BJ (cell line): ENCODE results near the gene EMC6. TPM values are rescaled to one million over a fixed set of nuclear protein-coding genes. Genes with fewer than 3 reads are reported as not detected.
A peak's percentile ranks its signal among the peaks of the same experiment; 100 is the strongest.

Experiments
- CTCF ChIA-PET: fragments of 350-600 bp; formaldehyde crosslinking; extraction: SDS; loops from one replicate; lab custom pipeline; 2021; ENCODE audit warnings: antibody characterized with exemption, inconsistent platforms; lab: Yijun Ruan, JAX
- POLR2A ChIA-PET: fragments of 300-600 bp; sonication (Branson Sonifier 250); formaldehyde crosslinking; extraction: SDS; loops from one replicate; lab custom pipeline; 2021; ENCODE audit warnings: antibody characterized with exemption; lab: Charles Lee
- DNase-seq: peaks from one replicate; pipeline ENCODE4 v3.0.0-alpha.2; 2011; ENCODE audit warnings: low read depth
- H3K27me3 ChIP-seq: 2 replicates; pipeline ENCODE4 v1.6.0; 2011; ENCODE audit warnings: low read length; ENCODE audit not compliant: control insufficient read depth, insufficient read depth
- H3K36me3 ChIP-seq: 2 replicates; pipeline ENCODE4 v1.5.1; 2011; ENCODE audit warnings: low read length; ENCODE audit not compliant: control insufficient read depth, insufficient read depth
- H3K4me3 ChIP-seq: 2 replicates; pipeline ENCODE4 v1.5.1; 2011; ENCODE audit warnings: low read depth, mild to moderate bottlenecking, control low read depth, low read length
- CTCF ChIP-seq: IDR thresholded peaks from 2 replicates; pipeline ENCODE4 v1.5.1; 2011; ENCODE audit warnings: low read depth, mild to moderate bottlenecking, control low read depth, inconsistent platforms, low read length, moderate library complexity; ENCODE audit not compliant: insufficient read depth
- polyA plus RNA-seq: library from polyadenylated mRNA; depleted of rRNA; stranded (reverse); fragments of >200 nt; gene quantifications from 2 replicates; pipeline ENCODE4 v1.2.3, GENCODE V29; 2011

The EMC6 gene
- polyA plus RNA-seq, 1 experiment: 38.6 TPM

- Histone ChIP-seq H3K27me3 (no peaks in the 10 kb centered on the region), H3K4me3 (peak overlapping the region; percentile 4; the same call in 1 of the 2 replicates), H3K36me3 (peaks cover 27% of the 10 kb centered on the region)
- POLR2A ChIA-PET: no interaction called here
- CTCF ChIA-PET: interaction anchor here (1.1 kb wide), 1 partner anchor 16 kb away, joined by 3 read pairs; no protein-coding TSS in a partner anchor
- no peak for DNase-seq
- no peak for TF ChIP-seq CTCF
Measured at GRCh38 chr17:3666516-3666915, 2.1 kb upstream of the EMC6 start.

GRCh38 chr17:3667366-3668278 lies 990 bp upstream of the EMC6 start:
- ChIA-PET CTCF (interaction anchor here (0.6 to 1.4 kb wide), 6 partner anchors 9 to 1398 kb away, joined by 3 to 4 read pairs (median 4); no protein-coding TSS in a partner anchor), POLR2A (interaction anchor here (0.7 kb wide), 1 partner anchor 86 kb away, joined by 4 read pairs; no protein-coding TSS in a partner anchor)
- peaks cover 24% of the 10 kb centered on the region for H3K36me3 ChIP-seq
- TF ChIP-seq CTCF: 0 out of 2 replicates have a peak, but pooled peaks have one; percentile 9
- peak overlapping the region; percentile 99 for H3K4me3 ChIP-seq
- DNase-seq: peak; percentile 62
- H3K27me3 ChIP-seq: no peaks in the 10 kb centered on the region

GRCh38 chr17:3669085-3669347 lies 404 bp downstream of the EMC6 start:
- ChIA-PET POLR2A (no interaction called here), CTCF (no interaction called here)
- Histone ChIP-seq H3K36me3 (peaks cover 14% of the 10 kb centered on the region), H3K4me3 (peak overlapping the region; percentile 99), H3K27me3 (no peaks in the 10 kb centered on the region)
- no peak for DNase-seq
- TF ChIP-seq CTCF: no peak

- Histone ChIP-seq H3K36me3 (peaks cover 8% of the 10 kb centered on the region), H3K27me3 (no peaks in the 10 kb centered on the region), H3K4me3 (peak overlapping the region; percentile 99)
- CTCF ChIA-PET: interaction anchor here (1.2 kb wide), 1 partner anchor 22 kb away, joined by 3 read pairs; no protein-coding TSS in a partner anchor
- TF ChIP-seq CTCF: no peak
- POLR2A ChIA-PET: no interaction called here
- no peak for DNase-seq
Measured at GRCh38 chr17:3669548-3669947, 936 bp downstream of the EMC6 start.

- CTCF ChIA-PET: interaction anchor here (0.8 to 1.4 kb wide), 2 partner anchors 10 to 65 kb away, joined by 4 read pairs; no protein-coding TSS in a partner anchor
- no peak overlapping the region for H3K4me3 ChIP-seq
- DNase-seq: no peak
- no peaks in the 10 kb centered on the region for H3K27me3 ChIP-seq
- no peak for TF ChIP-seq CTCF
- POLR2A ChIA-PET: no interaction called here
- H3K36me3 ChIP-seq: no peaks in the 10 kb centered on the region
Measured at GRCh38 chr17:3672571-3672970, 4.0 kb downstream of the EMC6 start.
